Fibroblast of skin of right quadriceps (primary cell): Measurements from ENCODE around the gene SOX6.
A peak's percentile ranks its signal among the peaks of the same experiment; 100 is the strongest.
"Not testable (repeated sequence)": the region's sequence is repeated elsewhere in the genome, so short reads cannot be mapped to it uniquely, and the experiment has no call there.

ENCODE experiments used
- DNase-seq: peaks from one replicate; pipeline ENCODE4 v3.0.0-alpha.2; 2013

Gene SOX6

GRCh38 chr11:16184588-16184987 lies 171.8 kb downstream of the SOX6 start:
- peak; percentile 84 for DNase-seq

GRCh38 chr11:16182553-16182952 lies 173.8 kb downstream of the SOX6 start:
- DNase-seq: no peak

- no peak for DNase-seq
Measured at GRCh38 chr11:16180868-16181267, 175.5 kb downstream of the SOX6 start.

DNA sequence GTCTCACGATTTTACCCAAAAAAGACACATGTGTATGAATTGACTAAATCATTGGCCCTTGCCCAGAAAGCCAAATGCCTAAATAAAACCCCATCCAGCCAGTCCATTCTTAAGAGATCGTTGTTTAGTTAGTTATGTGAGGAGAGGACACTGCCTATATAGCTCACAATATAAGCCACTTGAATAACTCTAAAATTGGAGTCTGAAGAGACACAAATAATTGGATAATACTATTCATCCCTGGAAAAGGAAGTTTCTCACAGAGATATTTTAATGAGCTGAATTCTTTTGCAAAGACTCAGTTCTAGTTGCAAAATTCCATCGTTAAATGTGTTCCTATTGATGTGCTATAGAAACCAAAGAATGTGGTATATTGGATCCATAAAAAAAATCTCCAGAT lies 176.7 kb downstream of the SOX6 start:
- DNase-seq: peak; percentile 84

DNA sequence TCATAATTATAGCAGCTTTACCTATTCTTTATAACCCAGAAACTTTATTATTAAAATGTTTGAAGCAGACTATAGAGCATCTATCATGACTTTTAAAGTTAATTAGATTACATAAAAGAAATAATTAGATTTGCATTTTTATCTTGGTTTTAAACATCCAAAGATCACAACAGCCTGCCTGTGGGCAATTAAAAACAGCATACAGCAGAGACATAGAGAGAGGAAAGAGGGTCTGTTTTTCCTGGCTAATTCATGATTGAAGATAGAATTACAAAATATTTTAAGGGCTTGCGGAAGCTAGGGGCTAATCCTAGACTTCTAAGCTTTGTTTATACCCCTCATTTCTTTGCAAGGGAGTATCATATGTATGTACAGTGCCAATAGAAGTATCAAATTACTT lies 178.1 kb downstream of the SOX6 start:
- DNase-seq: no peak

- no peak for DNase-seq
Measured at GRCh38 chr11:16177688-16178087, 178.7 kb downstream of the SOX6 start.

GRCh38 chr11:16173798-16174197 lies 182.5 kb downstream of the SOX6 start:
- DNase-seq: no peak

DNA sequence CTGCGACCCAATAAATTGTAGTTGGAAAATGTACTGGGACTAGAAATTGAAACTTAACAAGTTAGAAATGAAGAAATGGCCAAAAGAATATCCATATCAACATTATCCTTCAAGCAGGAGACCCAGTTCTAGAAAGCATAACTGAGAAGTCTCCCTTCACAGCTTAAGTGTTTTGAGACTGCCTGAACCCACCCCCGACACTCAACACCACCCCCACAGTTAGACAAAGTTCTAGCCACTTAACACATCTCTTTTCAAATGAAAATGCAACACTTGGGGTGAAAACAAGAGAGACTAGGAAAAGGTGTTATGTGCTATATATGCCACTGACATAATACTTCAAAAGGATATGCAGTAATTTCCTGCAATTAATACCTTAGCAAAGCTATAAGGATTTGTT lies 184.5 kb downstream of the SOX6 start:
- DNase-seq: no peak

GRCh38 chr11:16169956-16170847 lies 186.1 kb downstream of the SOX6 start:
- DNase-seq: peak; percentile 92

GRCh38 chr11:16169541-16169940 lies 186.8 kb downstream of the SOX6 start:
- DNase-seq: peak; percentile 76

- no peak for DNase-seq
Measured at GRCh38 chr11:16167706-16168487, 188.4 kb downstream of the SOX6 start.

- peak; percentile 55 for DNase-seq
Measured at GRCh38 chr11:16166571-16166970, 189.8 kb downstream of the SOX6 start.

DNA sequence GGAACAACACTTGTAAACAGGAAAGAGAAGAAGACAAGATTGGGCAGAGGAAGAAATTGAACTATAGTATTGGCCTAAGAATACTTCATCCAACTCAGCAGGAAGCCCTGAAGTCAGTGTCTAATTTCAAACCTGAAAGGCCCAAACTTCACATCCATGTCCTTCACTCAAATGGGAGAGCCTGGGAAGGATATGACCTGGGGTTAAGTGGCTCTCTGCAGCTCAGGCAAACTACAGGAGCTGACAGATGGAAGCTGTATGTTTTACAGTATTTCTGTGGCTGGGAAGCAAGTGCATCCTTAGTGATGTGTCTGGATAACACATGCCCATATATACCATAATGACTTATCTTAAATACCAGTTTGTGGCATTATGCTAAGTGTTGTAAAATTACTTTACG lies 196.2 kb downstream of the SOX6 start:
- no peak for DNase-seq

- no peak for DNase-seq
Measured at GRCh38 chr11:16158426-16158994, 197.8 kb downstream of the SOX6 start.

GRCh38 chr11:16157327-16157726 lies 199.0 kb downstream of the SOX6 start:
- DNase-seq: no peak

- no peak for DNase-seq
Measured at GRCh38 chr11:16155448-16155847, 200.9 kb downstream of the SOX6 start.

- peak; percentile 22 for DNase-seq
Measured at GRCh38 chr11:16154715-16155396, 201.5 kb downstream of the SOX6 start.

DNA sequence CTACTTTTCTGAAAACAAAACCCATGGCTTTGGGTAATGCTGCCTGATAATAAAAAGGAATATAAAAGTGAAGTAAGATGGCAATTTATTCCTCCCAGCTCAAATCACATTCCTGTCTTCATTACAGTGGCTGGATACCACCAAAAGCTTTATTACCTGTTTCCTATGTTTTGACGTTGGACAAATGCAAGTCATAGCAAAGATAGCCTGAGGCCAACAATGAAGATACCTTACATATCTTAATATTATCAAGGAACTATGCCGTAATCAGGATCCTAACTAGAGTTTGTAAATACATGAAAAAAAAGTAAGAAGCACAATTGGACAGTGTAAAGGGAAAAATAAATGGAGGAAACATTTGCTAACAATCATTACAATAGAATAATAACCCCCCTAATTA lies 202.4 kb downstream of the SOX6 start:
- no peak for DNase-seq

DNA sequence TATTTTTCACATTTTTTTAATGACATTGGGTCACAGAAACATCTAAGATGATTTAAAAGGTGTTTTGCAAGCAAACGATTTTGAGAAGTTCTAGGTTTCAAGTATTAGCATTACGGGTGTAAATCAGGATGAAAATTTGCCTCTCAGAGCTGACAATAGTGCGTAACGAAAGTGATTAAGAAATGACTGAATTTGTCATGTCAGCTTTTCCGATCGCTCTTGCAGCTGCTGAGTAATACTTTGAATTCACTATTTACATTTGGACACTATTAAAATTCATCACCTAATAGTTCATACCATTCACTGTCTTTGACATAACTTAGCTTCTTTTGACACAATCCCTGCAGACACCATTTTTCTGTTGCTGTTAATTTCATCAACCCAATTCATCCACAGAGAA lies 205.2 kb downstream of the SOX6 start:
- DNase-seq: no peak

GRCh38 chr11:16149476-16149875 lies 206.9 kb downstream of the SOX6 start:
- no peak for DNase-seq

DNA sequence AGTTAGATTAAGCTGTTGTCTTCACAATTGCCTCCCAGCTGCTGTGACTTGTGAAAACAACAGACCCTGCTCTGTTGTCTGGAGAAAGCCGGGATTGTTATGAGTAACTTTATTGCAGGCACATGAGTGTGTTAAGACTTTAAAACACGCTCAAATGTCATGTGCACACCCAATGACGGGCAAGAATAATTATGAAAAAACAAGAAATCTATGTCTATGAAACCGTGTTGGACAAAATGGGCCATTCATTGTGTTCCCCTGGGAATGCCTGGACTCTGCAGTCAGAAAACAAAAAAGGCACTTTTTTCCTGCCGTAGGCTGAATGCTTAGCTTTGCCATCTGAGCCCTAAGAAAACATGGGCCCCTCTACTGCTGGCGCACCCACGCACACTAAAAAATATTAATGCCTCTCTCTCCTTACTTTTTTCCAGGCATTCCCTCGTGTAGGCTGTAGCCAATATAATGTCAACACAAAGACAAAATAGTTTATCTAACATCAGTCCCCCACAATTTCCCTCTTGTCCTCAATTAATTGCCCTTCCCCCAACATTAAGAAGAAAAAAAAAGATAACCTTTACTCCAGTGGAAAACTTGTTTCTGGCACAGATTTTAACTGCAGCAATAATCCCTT lies 207.9 kb downstream of the SOX6 start:
- no peak for DNase-seq

DNA sequence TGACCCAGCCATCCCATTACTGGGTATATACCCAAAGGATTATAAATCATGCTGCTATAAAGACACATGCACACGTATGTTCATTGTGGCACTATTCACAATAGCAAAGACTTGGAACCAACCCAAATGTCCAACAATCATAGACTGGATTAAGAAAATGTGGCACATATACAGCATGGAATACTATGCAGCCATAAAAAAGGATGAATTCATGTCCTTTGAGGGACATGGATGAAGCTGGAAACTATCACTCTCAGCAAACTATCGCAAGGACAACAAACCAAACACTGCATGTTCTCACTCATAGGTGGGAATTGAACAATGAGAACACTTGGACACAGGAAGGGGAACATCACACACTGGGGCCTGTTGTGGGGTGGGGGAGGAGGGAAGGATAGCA lies 209.4 kb downstream of the SOX6 start:
- DNase-seq: not testable (repeated sequence)

GRCh38 chr11:16141614-16142013 lies 214.7 kb downstream of the SOX6 start:
- DNase-seq: not testable (repeated sequence)
